GM18520 (cell line): Measurements from ENCODE around the gene CGREF1.
A peak's percentile ranks its signal among the peaks of the same experiment; 100 is the strongest.
"Not testable (repeated sequence)": the region's sequence is repeated elsewhere in the genome, so short reads cannot be mapped to it uniquely, and the experiment has no call there.

Source experiments
- ATAC-seq: cut with Tn5 transposase; IDR thresholded peaks from one replicate; pipeline ENCODE4 v1.9.1; 2021; ENCODE audit not compliant: unreplicated experiment

The CGREF1 gene

DNA sequence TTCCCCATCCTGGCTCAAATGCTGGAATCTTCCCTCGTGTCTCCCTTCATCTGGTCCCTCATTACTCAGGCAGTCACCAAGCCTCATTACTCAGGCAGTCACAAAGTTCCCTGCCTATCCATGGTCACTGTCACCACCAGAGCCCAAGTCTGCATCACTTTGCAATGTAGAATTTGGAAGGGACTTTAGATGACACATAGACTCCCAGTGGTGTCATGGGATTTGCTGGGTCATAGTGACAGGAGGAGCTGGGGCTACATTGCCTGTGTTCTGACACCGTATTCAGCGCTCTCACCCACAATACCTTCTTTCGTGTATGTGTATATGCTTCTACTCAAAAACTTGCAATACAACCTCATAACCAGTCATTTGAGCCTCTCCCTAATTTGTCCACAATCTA is 42.6 kb downstream of the CGREF1 start:
- ATAC-seq = no peak

DNA sequence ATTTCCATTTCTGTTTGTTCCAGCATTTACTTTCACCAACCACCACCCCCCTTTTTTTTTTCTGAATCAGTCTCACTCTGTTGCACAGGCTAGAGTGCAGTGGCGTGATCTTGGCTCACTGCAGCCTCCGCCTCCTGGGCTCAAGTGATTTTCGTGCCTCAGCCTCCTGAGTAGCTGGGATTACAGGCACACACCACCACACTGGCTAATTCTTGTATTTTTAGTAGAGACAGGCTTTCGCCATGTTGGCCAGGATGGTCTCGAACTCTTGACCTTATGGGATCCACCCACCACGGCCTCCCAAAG is 43.4 kb downstream of the CGREF1 start:
- not testable (repeated sequence) for ATAC-seq

DNA sequence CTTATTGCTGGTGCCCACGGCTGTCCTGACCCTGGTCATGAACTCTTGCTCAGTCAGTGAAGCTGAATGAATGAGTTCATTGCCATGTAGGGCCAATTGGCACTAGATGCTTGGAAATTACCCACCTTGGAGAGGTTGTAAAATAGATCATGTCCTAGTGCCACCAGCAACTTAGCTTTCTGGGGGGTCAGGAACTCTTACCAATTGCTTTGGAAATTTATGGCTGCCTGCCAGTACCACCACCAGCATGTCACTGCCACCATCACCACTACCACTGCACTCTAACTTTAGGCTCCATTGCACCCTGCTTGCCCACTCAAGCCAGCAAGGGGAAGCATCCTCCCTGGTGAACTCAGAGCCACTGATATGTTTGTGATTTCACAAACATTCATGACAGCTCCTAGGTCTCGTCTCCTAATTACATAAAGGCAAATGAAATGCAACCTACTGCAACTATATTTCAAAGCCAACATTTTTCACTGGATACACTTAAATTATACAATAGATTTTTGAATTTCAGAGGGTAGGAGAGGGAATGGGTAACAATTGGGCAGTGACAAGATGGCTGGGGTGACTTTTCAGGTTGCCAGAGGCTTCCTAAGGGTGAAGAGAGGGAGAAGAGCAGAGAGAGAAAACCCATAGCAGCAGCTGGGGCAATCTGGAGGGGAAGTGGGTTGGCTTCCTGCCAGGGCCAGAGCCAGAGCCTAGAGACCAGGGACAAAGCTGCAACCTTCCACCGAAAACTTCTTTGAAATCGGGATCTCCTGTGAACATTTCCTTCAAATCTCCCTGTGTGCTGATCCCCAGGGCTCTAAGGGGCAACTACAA is 44.0 kb downstream of the CGREF1 start:
- no peak for ATAC-seq

DNA sequence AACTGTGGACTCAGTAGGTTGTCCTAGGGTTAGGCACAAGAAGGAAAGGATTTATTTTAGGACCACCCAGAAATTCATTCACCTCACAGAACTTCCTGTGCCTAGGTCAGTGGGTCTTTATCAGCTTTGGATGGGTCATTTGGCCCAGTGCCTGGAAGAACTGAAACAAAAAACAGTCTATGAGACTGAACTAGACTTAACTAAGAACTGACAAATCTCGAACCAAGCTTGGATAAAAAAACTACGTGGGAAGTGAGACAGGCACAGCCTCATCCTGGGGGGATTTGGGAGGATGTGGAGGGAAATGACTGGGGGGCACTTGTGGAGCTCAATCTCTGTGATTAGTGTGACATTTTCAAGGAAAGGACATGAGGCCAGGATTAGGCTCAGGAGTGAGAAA is 45.1 kb downstream of the CGREF1 start:
- no peak for ATAC-seq

DNA sequence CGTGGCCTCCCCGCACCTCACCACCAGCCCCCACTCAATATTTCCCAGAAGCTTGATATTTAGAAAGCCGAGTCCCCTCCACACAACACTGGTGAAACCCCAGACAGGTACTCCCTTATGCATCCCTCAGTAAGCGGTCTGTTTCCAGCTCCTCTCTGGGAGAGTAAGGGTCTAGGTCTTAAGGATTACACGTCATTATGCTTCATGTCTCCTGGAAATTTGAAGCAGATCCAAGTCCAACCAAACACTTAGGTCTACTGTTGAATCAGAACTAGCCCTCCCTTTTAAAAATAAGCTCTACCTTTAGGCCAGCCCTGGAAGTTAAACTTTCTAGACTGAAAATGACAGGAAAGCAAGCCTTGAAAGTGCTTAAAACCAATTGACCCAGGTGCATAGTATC is 46.0 kb downstream of the CGREF1 start:
- ATAC-seq = no peak

DNA sequence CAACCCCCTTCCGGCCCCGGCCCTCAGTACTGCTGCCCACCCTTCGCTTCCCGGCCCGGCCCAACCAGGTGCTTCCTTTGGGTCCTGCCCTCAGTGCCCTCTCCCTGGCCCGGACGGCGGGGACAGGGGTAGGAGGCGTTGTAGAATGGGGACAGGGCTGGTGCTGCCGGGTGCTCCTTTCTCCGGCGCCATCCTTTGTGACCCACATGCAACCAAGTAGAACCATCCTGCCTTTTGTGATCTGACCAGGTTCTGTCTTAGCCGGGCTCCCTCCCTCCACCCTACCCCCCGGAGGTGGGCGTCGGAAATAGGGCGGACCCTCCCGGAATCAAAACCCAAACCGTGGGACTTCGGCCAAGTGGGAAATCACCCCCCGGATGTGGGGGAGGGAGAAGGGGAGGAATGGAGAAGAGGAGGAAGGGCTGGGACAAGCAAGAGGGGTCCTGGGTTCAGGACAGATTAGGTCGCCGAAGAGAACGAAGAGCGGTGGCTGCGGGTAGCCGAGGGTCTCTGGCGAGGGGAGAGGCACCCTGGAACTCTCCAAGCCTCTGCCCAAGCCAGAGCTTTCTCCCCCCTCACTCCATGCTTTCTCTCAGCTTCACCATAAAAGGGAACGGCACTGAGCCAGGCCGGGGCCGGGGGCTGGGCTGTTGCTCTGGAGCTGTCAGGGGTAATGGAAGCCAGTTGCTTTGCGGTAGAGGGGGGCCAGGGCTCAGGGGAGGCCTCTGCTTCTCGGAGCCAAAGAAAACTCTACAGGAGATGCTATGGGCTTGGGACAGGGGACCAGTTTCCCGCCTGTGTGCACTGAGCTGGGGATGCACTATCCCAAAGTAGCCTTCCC is 46.7 kb downstream of the CGREF1 start:
- ATAC-seq = no peak

DNA sequence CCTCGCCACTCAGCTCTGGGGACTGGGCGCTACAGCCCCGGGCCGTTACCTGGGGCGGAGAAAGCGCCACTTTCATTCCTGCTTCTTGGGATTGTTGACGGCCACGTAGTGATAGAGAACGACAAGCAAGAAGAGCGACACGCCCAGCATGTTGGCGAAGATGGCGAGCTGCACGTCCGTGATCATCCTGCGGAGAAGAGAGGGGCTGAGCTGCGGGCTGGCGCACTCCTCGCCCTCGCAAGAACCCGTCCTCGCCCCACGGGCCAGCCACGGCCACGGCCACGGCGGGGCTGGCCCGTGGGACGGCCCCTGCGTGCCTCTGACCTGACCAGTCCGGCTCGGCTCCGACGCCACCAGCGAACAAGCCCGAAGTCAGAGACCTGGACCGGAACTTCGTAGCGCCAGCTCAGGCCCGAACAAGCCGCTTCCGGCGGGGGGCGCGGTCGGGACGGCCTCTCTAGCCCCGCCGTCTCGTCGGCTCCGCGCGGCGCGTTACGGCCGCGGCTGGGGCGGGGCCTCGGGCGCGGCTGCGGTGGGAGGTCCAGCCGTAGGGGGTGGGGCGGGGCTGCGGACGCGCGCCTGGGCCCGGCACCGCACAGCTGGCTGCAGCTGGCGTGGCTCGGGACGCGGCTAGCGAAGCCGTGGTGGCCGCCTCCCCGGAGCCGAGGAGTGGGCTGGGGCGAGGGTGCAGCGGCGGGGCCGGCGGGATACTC is 47.5 kb downstream of the CGREF1 start, which contains the start of gene OST4:
TSS of gene OST4 (minus strand) at position 378 of the 713 bp plus-strand sequence.
- ATAC-seq = peak; percentile 81

DNA sequence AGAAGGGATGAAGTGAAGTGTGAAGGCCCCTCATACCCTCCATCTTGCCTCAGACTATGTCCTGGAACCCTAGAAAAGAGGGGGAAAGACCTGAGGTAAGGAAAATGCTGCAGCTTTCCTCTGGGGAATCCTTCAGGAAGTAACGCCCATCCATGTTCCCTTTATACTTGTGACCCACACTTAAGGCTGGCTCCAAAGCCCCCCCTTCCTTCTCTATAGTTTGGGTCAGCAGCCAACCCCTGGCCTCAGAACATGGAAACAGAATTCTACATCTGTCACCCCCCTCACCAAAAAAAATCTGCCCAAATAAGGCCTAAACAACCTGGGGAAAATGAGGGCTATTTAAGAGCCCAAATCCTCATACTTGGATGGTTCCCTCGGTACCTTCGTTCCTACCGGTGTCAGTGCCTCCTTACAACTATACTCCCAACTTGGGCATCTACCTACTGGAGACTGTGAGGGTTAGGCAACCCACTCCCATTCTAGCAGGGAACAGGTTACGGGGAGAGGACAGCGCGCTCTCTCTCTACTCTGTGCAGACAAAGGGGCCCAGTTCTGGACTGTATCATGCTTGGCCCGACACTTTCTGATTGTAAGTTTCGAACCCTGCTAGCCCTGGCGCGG is 48.2 kb downstream of the CGREF1 start:
- ATAC-seq = no peak

DNA sequence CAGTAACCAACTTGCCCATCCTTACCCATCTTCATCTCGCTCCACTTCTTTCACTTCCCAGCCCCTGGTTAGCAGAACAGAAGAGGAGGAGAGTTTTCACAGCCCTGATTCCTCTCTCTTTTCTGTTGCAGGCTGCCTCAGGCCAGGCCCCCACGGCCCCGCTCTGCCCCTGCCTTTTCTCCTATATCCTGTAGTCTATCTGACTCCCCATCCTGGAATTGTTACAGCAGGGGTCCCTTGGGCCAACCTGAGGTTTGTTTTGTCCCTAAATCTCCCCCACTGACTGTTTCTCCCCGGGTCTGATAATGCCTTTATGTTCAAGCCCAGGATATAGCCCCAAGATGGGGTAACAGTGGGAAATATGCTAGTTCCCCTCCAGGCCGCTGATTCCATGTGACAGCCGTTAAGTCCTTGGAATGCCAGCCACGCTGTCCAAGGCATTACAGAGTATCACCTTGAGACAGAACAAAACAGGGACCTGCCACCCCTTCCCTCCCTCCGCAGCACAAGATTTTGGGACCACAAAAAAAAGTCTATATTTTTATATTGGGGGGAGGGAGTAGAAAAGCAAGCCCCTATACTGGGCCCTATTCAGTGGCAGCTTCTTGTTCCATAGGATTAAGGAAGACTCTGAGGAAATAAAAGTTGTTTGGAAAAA is 48.8 kb downstream of the CGREF1 start:
- ATAC-seq = no peak

DNA sequence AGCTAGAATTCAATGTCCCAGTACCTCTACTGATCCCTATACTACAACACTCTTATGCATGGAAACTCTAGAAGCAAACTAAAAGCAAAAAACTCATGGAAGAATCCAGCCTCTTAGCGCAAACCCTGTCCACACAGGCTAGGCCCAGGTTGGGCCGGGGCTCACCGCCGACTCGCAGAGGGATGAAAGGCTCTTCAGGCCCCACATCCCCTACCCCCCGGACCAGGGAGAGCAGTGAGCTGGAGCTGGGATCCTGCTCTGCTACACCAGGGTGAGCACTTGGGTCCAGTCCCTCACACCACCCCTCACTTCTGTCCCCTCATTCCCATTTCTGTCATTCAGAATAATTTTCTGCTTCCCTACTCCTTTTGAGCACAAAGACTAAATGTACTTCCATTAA is 49.5 kb downstream of the CGREF1 start:
- no peak for ATAC-seq

DNA sequence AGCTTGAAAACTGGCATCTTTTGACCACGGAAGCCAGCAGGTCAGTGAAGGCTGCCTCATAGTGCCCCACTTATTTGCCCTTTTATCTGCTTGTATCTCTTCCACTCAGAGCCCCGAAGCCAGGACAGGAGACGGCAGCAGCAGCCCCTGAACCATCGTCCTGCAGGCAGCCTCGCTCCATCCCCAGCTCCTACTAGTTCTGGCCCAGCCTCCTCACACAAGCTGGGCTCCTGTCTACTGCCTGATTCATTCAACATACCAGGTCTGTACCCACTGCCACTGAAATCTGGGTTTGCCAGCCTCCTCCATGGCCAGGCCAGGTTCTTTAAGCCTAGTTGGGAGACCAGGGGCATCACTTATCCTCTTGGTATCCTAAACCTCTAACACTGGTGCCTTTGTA is 51.5 kb downstream of the CGREF1 start:
- ATAC-seq = no peak

DNA sequence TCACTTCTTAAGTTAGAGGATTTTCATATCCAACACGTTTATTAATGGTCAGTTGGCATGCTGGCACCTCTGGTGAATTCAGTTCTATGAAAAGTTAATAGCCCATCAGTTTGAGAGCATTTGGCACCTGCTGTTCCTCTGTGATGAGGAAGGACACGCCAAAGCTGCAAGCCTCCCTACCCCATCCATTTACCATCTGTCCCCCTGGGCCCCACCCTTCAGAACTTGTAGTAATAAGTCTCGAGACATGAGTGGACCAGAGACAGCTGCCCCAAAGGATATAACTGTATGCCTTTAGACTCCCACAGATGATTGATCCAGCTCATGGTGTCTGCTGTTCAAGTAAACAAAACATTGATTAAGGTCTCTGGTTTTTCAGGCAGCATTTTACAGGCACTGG is 53.8 kb downstream of the CGREF1 start:
- ATAC-seq = no peak

DNA sequence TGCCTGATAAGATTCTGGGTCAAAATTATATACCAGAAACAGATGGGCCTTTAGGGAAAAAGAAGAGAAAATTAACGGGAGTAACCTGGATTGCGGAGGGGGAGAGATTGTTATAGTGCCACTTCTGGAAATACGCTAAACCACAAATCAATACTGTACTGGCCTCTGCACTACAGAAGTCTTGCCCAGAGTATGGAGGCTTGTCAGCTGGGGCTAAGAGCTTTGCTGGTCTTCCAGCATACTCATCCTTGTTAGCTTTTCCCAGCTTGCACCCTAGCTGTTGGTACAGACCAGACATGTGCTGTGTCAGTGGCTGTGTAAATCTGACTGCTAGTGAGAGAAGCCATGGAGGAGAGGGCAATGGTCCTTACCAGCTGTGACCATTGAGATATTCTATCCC is 58.6 kb downstream of the CGREF1 start:
- no peak for ATAC-seq

DNA sequence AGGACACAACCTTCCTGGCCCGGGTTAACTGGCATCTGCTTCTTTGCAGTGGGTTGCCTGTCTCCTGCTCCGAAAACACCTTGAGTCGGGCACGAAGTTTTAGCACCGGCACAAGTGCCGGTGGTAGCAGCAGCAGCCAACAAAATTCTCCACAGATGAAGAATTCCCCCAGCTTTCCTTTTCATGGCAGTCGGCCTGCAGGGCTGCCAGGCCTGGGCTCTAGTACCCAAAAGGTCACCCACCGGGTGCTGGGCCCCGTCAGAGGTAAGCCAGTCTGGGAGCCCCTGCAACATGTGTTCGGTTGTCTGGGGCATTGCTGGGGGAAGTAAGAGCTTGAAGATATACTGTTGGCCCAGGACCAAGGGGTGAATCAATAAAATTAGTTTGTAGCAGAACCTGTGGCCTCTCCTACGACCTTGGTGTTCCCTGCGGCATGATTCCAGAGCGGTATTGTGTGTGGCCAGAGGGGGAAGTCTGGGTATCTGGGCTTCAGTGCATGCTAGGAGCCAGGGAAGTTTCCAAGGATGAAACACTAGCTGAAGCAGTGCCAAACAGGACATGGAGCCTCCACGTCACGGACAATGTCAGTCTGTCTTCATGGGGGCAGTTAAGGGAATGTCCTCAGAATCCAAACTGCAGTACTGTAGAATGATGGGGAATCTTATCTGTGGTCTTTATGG is 59.6 kb downstream of the CGREF1 start:
- no peak for ATAC-seq

DNA sequence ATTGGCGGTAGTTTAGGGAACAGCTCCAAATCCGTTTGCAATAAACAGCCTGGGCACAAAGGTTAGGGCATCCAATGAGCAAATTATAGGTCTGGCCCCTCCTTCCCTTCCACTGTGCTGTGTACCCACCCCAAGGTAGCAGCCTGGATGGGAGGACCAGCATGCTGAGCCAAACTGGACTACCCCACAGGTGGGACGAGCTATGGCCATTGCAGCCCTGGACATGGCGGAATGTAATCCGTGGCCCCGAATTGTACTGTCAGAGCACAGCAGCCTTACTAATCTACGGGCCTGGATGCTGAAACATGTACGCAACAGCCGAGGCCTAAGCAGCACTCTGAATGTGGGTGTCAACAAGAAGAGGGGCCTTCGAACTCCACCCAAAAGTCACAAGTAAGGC is 60.7 kb downstream of the CGREF1 start:
- ATAC-seq = no peak

DNA sequence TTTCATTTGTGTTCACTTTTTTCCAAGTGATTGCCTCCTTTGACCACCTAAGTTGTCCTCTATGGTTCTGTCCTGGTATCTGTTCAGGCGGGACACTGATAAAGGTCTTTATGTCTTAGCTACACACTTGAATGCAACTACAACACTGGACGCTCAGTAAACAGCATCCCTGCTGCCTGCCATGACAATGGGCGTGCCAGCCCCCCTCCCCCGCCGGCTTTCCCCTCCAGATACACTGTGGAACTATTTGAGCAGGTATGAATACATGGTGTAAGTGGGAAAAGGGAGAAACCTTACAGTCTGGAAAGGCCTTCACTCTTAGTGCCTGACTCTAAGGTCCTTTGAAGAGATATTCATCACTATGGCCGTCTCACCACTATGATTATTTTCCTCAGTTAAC is 61.7 kb downstream of the CGREF1 start:
- ATAC-seq = no peak

DNA sequence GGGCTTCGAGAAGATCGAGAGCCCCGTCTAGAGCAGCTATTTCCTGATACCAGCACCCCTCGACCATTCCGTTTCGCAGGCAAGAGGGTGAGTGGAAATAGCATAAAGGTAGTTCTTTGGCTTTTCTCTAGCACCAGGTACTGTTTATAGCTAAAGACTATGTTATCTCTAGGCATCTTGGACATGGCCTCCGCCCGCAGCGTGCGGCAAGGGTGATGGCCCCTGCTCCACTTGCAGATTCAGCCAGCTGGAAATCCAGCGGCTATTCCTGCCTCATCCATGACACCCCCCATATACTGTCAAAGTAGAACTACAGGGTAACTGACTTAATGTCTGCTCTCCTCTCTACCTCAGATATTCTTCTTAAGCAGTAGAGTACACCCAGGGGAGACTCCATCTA is 64.2 kb downstream of the CGREF1 start:
- no peak for ATAC-seq

DNA sequence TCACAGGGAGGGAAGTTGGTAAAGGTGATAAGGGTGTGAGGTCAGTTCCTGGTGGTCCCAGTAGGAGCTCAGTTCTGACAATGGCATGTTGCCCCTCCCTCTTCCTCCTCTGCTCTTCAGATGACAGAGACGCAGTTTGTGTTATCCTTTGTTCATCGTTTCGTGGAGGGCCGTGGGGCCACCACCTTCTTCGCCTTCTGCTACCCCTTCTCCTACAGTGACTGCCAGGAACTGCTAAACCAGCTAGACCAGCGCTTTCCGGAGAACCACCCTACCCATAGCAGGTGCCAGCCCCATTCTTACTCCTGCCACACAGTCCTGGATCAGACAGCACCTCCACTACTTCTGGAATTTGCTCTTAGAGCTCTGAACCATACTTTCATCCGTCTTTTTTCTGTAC is 65.2 kb downstream of the CGREF1 start:
- ATAC-seq = no peak

DNA sequence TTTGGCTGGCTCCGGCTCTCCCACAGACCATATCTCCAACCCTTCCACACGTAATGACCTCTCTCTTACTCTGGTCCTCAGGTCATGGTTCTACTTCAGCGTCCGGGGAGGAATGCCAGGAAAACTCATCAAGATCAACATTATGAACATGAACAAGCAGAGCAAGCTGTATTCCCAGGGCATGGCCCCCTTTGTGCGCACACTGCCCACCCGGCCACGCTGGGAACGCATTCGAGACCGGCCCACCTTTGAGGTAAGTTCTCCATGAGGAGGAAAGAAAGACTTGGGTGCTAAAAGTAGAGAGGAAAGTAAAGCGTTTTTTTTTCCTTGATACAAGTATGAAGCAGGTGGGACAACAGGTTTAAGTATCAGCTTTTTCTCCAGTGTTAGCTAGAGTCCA is 65.6 kb downstream of the CGREF1 start:
- no peak for ATAC-seq

DNA sequence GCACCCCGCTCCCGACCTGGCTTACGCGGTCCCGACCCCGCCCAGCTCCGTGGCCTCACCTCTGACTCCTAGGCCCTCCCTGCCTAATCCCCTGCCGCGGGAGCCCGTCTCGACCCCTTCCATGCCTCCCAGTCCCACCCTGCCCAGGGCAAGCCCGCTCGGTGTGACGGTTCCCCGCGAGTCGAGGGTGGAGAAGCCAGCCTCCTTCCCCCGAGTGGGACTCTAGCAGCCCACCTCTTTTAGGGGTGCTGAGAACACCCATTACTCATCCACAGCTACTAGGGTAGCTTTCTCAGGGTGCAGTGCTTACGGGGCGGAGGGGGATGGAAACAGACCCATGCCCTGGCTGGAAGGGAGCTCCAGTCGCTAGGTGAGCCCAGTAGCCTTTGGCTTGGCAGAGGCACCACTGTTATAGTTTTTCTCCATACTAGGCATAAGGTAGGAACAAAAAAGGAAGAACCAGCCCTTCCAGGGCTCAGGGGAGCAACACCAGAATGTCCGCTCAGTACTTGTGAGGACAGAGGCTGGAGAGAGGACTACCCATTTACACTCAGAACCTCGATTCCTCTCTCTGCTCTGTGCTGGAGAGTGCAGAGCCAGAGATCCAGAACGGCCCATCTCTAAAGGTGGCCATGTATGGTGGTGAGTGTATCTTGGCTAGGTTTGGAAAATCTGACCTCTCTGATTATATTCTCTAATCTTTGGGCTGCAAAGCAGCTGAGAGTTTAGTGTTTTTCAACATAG is 66.9 kb downstream of the CGREF1 start:
- no peak for ATAC-seq
